Esophagus squamous epithelium (tissue), 4 donors: ENCODE results near the gene RARG.
A peak's percentile ranks its signal among the peaks of the same experiment; 100 is the strongest.

Source experiments
- POLR2A ChIP-seq, 4 donors: fragments of 450-650 bp; IDR thresholded peaks; one replicate each; pipeline ENCODE4 v1.6.1; 2017; ENCODE audit warnings: antibody characterized with exemption in 4 of 4, mild to moderate bottlenecking in 4 of 4, moderate library complexity in 3 of 4
- TF ChIP-seq, protein P1 (sequence below), 6 experiments: fragments of 450-650 bp in 4 of 6; fragments of 200-600 bp in 2 of 6; sonication (generic) in 2 of 6; IDR thresholded peaks; one replicate each; pipeline ENCODE4 v1.5.1; 2016 to 2019; ENCODE audit warnings: antibody characterized with exemption in 6 of 6, mild to moderate bottlenecking in 4 of 6, moderate library complexity in 4 of 6

DNA sequence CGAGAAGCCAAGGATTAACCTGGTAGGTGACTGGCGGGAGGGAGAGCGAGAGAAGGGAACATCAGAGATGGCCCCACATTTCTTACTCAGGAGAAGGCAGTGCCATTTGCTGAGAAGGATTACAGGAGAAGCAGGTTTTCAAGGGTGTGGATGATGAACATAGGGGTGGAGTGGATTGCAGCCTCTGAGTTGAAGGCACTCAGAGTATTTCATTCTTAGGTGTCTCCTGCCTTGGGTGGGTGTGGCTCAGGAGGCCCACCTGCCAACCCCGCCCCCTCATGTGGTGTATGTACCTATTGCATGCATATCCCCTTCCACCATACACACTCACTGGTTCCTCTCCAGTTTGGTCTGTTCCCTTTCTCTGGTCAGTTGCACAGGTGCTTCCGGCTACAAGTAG is 42.4 kb upstream of the RARG start:
- TF ChIP-seq, protein P1, sequence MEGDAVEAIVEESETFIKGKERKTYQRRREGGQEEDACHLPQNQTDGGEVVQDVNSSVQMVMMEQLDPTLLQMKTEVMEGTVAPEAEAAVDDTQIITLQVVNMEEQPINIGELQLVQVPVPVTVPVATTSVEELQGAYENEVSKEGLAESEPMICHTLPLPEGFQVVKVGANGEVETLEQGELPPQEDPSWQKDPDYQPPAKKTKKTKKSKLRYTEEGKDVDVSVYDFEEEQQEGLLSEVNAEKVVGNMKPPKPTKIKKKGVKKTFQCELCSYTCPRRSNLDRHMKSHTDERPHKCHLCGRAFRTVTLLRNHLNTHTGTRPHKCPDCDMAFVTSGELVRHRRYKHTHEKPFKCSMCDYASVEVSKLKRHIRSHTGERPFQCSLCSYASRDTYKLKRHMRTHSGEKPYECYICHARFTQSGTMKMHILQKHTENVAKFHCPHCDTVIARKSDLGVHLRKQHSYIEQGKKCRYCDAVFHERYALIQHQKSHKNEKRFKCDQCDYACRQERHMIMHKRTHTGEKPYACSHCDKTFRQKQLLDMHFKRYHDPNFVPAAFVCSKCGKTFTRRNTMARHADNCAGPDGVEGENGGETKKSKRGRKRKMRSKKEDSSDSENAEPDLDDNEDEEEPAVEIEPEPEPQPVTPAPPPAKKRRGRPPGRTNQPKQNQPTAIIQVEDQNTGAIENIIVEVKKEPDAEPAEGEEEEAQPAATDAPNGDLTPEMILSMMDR (IDR thresholded peaks at IDR 0.05) = peak in 1 of 6 experiments; percentile 12
- no peak for TF ChIP-seq POLR2A (IDR thresholded peaks at IDR 0.05)
